CD14-positive monocyte (primary cell): Measurements from ENCODE around the gene CRMP1. TPM values are rescaled to one million over a fixed set of nuclear protein-coding genes. Genes with fewer than 3 reads are reported as not detected.

Experiments used
- DNase-seq, 3 donors: peaks; one replicate each; pipeline ENCODE4 v3.0.0-alpha.2; 2011 to 2022
- H2AFZ ChIP-seq: 2 replicates; pipeline ENCODE4 v1.6.0; 2012; ENCODE audit warnings: mild to moderate bottlenecking, low read depth, low read length, inconsistent platforms; ENCODE audit not compliant: insufficient read depth, poor library complexity, severe bottlenecking
- H3K27ac ChIP-seq, 2 donors: 1 replicate in 1 of 2; 2 replicates in 1 of 2; pipeline ENCODE4 v1.5.1; 2012 to 2013; ENCODE audit warnings: low read length in 2 of 2, control low read depth in 1 of 2, inconsistent platforms in 1 of 2, low read depth in 1 of 2, mild to moderate bottlenecking in 1 of 2
- H3K27me3 ChIP-seq, 2 donors: one replicate each; pipeline versions ENCODE4 v1.6.0 to v1.6.1; 2011 to 2013; ENCODE audit warnings: low read length in 2 of 2; ENCODE audit not compliant: control insufficient read depth in 2 of 2, insufficient read depth in 2 of 2
- H3K36me3 ChIP-seq, 2 donors: replicated peaks in 1 of 2; 1 replicate in 1 of 2; 2 replicates in 1 of 2; pipeline versions ENCODE4 v1.5.1 to v1.6.1; 2012 to 2013; ENCODE audit warnings: low read length in 2 of 2, control low read depth in 1 of 2, inconsistent platforms in 1 of 2, mild to moderate bottlenecking in 1 of 2; ENCODE audit not compliant: insufficient read depth in 2 of 2, control insufficient read depth in 1 of 2
- H3K4me1 ChIP-seq, 2 donors: 1 replicate in 1 of 2; 2 replicates in 1 of 2; pipeline versions ENCODE4 v1.5.1 to v1.6.1; 2012 to 2013; ENCODE audit warnings: low read length in 2 of 2, control low read depth in 1 of 2, inconsistent platforms in 1 of 2, mild to moderate bottlenecking in 1 of 2, moderate library complexity in 1 of 2; ENCODE audit not compliant: insufficient read depth in 2 of 2, control insufficient read depth in 1 of 2
- H3K4me2 ChIP-seq: replicated peaks from 2 replicates; pipeline ENCODE3; 2012; ENCODE audit warnings: low read length, moderate library complexity, mild to moderate bottlenecking; ENCODE audit not compliant: poor library complexity, severe bottlenecking; ENCODE audit errors: extremely low read depth
- H3K4me3 ChIP-seq, 3 experiments: fragments of 200-600 bp in 1 of 3; sonication (generic) in 1 of 3; replicated peaks in 1 of 3; 1 replicate in 2 of 3; 2 replicates in 1 of 3; pipeline ENCODE4 v1.5.1; 2011 to 2013; ENCODE audit warnings: low read length in 3 of 3, mild to moderate bottlenecking in 3 of 3, control low read depth in 2 of 3, low read depth in 2 of 3, inconsistent platforms in 1 of 3, moderate library complexity in 1 of 3
- H3K79me2 ChIP-seq: 2 replicates; pipeline ENCODE4 v1.6.0; 2012; ENCODE audit warnings: mild to moderate bottlenecking, control low read depth, inconsistent platforms, low read length, moderate library complexity; ENCODE audit not compliant: insufficient read depth
- H3K9ac ChIP-seq: 2 replicates; pipeline ENCODE4 v1.6.0; 2017; ENCODE audit warnings: low read length, mild to moderate bottlenecking; ENCODE audit not compliant: insufficient read depth, poor library complexity, severe bottlenecking
- H3K9me3 ChIP-seq, 2 donors: replicated peaks in 1 of 2; 1 replicate in 1 of 2; 2 replicates in 1 of 2; pipeline versions ENCODE4 v1.5.1 to v1.6.1; 2012 to 2013; ENCODE audit warnings: low read length in 2 of 2, control low read depth in 1 of 2; ENCODE audit not compliant: control insufficient read depth in 1 of 2, insufficient read depth in 1 of 2
- H4K20me1 ChIP-seq: 2 replicates; pipeline ENCODE4 v1.6.0; 2012; ENCODE audit warnings: mild to moderate bottlenecking, low read length, control low read depth, moderate library complexity; ENCODE audit not compliant: insufficient read depth
- H3K27ac Mint-ChIP-seq, 7 donors: one replicate each; pipeline ENCODE4 v1.8.0; 2020; ENCODE audit warnings: mild to moderate bottlenecking in 7 of 7, mixed read lengths in 7 of 7, moderate library complexity in 6 of 7, inconsistent platforms in 2 of 7
- H3K27me3 Mint-ChIP-seq, 3 donors: one replicate each; pipeline ENCODE4 v1.8.0; 2021 to 2022; ENCODE audit warnings: low read depth in 3 of 3, mild to moderate bottlenecking in 3 of 3, mixed read lengths in 3 of 3, moderate library complexity in 3 of 3, inconsistent platforms in 1 of 3
- H3K36me3 Mint-ChIP-seq, 2 donors: one replicate each; pipeline ENCODE4 v1.8.0; 2020; ENCODE audit warnings: mixed read lengths in 2 of 2, inconsistent platforms in 1 of 2, mild to moderate bottlenecking in 1 of 2
- H3K4me1 Mint-ChIP-seq: one replicate; pipeline ENCODE4 v1.8.0; 2020; ENCODE audit warnings: mild to moderate bottlenecking, mixed read lengths
- H3K4me3 Mint-ChIP-seq, 2 donors: one replicate each; pipeline ENCODE4 v1.8.0; 2020; ENCODE audit warnings: mild to moderate bottlenecking in 2 of 2, mixed read lengths in 2 of 2, moderate library complexity in 1 of 2
- H3K9me3 Mint-ChIP-seq, 7 donors: one replicate each; pipeline ENCODE4 v1.8.0; 2020 to 2022; ENCODE audit warnings: mixed read lengths in 7 of 7, mild to moderate bottlenecking in 6 of 7, moderate library complexity in 6 of 7, inconsistent platforms in 2 of 7
- CTCF ChIP-seq: fragments of 200-600 bp; IDR thresholded peaks from one replicate; pipeline ENCODE4 v1.8.0; 2022; ENCODE audit warnings: antibody characterized with exemption, mild to moderate bottlenecking
- WGBS: methylation state at CpG from one replicate; pipeline ENCODE4 v1.1.5; 2013; ENCODE audit warnings: missing lambda C conversion rate; ENCODE audit not compliant: insufficient coverage; 5-methylcytosine and 5-hydroxymethylcytosine counted together
- intact Hi-C, 2 donors: fragments of 100-400 bp; cut with micrococcal nuclease; formaldehyde crosslinking; loops; one replicate each; pipeline versions ENCODE4 v1.15.0 to v1.15.1; 2023
- polyA plus RNA-seq, 3 donors: library from polyadenylated mRNA; depleted of rRNA in 1 of 3; unstranded in 2 of 3; stranded (reverse) in 1 of 3; fragments of 300-500 nt in 2 of 3; fragments of >200 nt in 1 of 3; fragmentation: Illumina TruSeq in 2 of 3; gene quantifications; 1 replicate in 2 of 3; 2 replicates in 1 of 3; pipeline ENCODE4 v1.2.3, GENCODE V29; 2012 to 2021

Gene CRMP1
- polyA plus RNA-seq, 3 donors = not detected

- no peak overlapping the region for H3K4me2 ChIP-seq
- peaks cover 57 to 77% (median 68%) of the 10 kb centered on the region in 3 donors for H3K27me3 Mint-ChIP-seq
- intact Hi-C loops = no loop called here
These were observed 705 bp upstream of the CRMP1 start for GRCh38 chr4:5893591-5893990.

GRCh38 chr4:5892323-5893003 lies 423 bp downstream of the CRMP1 start:
- Mint-ChIP-seq H3K4me3 (peak overlapping the region in 1 of 2 donors; percentile 84), H3K4me1 (no peaks in the 10 kb centered on the region), H3K27ac (no peak overlapping the region), H3K27me3 (peaks cover 58 to 80% (median 64%) of the 10 kb centered on the region in 3 donors), H3K9me3 (peaks cover 0 to 22% (median 8%) of the 10 kb centered on the region in 7 donors), H3K36me3 (no peaks in the 10 kb centered on the region)
- H3K9ac ChIP-seq = no peak overlapping the region
- no peaks in the 10 kb centered on the region for H3K79me2 ChIP-seq
- no peak overlapping the region for H3K4me2 ChIP-seq
- no peak for TF ChIP-seq CTCF
- H3K27me3 ChIP-seq = peaks cover 38 to 66% of the 10 kb centered on the region in 2 donors
- no peak overlapping the region for H3K4me3 ChIP-seq
- 4% methylated on average over 98 of the region's 100 CpGs for WGBS
- H3K4me1 ChIP-seq = no peaks in the 10 kb centered on the region
- H3K27ac ChIP-seq = no peak overlapping the region
- no peaks in the 10 kb centered on the region for H3K36me3 ChIP-seq
- H2AFZ ChIP-seq = no peak overlapping the region
- DNase-seq = no peak
- H4K20me1 ChIP-seq = no peaks in the 10 kb centered on the region
- intact Hi-C loops = no loop called here
- peaks cover 7 to 24% of the 10 kb centered on the region in 2 donors for H3K9me3 ChIP-seq

More at GRCh38 chr4:5893591-5893990, 705 bp upstream of the CRMP1 start:
- WGBS = 79% methylated on average over 8 of the region's 8 CpGs
- Mint-ChIP-seq H3K27ac (peak overlapping the region in 1 of 7 donors; percentile 41), H3K36me3 (no peaks in the 10 kb centered on the region), H3K4me3 (peak overlapping the region in 1 of 2 donors; percentile 69), H3K9me3 (peaks cover 0 to 22% (median 8%) of the 10 kb centered on the region in 7 donors), H3K4me1 (no peaks in the 10 kb centered on the region)
- H3K4me1 ChIP-seq = no peaks in the 10 kb centered on the region
- no peak for DNase-seq
- no peaks in the 10 kb centered on the region for H3K36me3 ChIP-seq
- no peak overlapping the region for H3K9ac ChIP-seq
- H3K9me3 ChIP-seq = peaks cover 7 to 24% of the 10 kb centered on the region in 2 donors
- no peak overlapping the region for H3K4me3 ChIP-seq
- peaks cover 36 to 62% of the 10 kb centered on the region in 2 donors for H3K27me3 ChIP-seq
- no peak overlapping the region for H2AFZ ChIP-seq
- no peaks in the 10 kb centered on the region for H4K20me1 ChIP-seq
- H3K79me2 ChIP-seq = no peaks in the 10 kb centered on the region
- no peak overlapping the region for H3K27ac ChIP-seq
- no peak for TF ChIP-seq CTCF
